ENCODE data around the gene DNAH14.

DNA sequence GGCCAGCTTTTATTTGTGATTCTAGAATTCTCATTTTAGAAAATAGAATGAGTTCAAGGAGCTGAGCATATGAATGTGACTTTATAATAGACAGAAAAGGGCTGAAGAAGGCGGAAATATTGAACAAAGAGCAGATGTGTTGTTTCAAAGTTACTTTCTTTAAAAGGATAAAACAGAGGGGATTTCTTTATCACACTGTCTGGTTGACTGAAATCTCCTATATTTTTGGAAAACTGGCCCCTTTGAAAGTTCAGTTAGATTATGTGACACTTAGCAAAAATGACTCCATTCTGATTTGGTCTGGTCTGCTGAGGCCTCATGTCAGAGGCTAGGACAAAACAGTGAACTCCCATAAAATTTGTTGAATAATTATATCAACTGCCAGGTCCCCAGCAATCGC is 46.4 kb upstream of the DNAH14 start:
- no peak for TF ChIP-seq POLR2A (IDR thresholded peaks at IDR 0.05; ENCODE audit: low read depth, low read length)
- no peak for TF ChIP-seq MAZ (IDR thresholded peaks at IDR 0.05; ENCODE audit: borderline replicate concordance, low read depth, low read length)

All from IMR-90 (cell line).